ENCODE data around the gene MMP20. TPM values are rescaled to one million over a fixed set of nuclear protein-coding genes. Genes with fewer than 3 reads are reported as not detected.

The MMP20 gene
- total and polyA plus RNA-seq, 2 of the 13 experiments (the other 11 are each of a cell fraction or from before 2014, with no cell fraction given) = 0.05 TPM; not detected in 1

- TF ChIP-seq HCFC1 (IDR thresholded peaks at IDR 0.05; ENCODE audit: low read depth, low read length) (no peak), RAD51 (IDR thresholded peaks at IDR 0.05; ENCODE audit: borderline replicate concordance) (no peak), NFE2L1 (CRISPR knock-in tag; IDR thresholded peaks at IDR 0.05; ENCODE audit: borderline replicate concordance) (no peak), RNF2 (conservative IDR thresholded peaks at IDR 0.05; ENCODE audit: low read depth) (no peak), SIN3B (IDR thresholded peaks at IDR 0.05; ENCODE audit: low read length) (no peak), ZNF230 (CRISPR knock-in tag; IDR thresholded peaks at IDR 0.05) (no peak), ZNF224 (CRISPR knock-in tag; IDR thresholded peaks at IDR 0.05) (no peak), ATM (IDR thresholded peaks at IDR 0.05; ENCODE audit: borderline replicate concordance) (no peak)
Observed at GRCh38 chr11:102639656-102640055, 14.5 kb upstream of the MMP20 start (continued).

DNA sequence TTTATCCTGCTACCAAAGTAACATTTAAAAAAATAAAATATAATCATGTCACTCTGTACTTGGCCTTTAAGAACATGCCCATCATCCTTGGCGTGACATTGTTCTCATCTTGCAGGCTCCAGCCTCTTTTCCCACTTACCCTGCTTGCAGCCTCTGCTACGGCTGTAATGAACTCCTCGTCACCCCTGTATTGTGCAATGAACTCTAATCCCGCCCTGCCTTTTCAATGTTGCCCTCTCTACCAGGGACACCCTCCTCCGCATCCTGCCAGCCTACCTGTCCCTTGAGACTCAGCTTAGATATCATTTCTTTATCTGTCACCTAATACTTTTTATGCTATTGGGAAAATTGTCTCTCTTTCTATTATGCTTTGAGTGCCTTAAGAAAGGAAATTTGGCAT, 12.6 kb upstream of the MMP20 start:
- Histone ChIP-seq H3K9ac (ENCODE audit: insufficient read depth, low read depth, low read length) (no peak overlapping the region), H2AFZ (ENCODE audit: low read length) (no peak overlapping the region), H3K27me3 (ENCODE audit: control insufficient read depth in 1 of 2, insufficient read depth in 2 of 2, low read length in 2 of 2) (no peaks in the 10 kb centered on the region; a peak in 3 of 5 replicates), H3K9me3 (ENCODE audit: low read length) (no peaks in the 10 kb centered on the region), H3K27ac (ENCODE audit: extremely low read length, insufficient read depth, low read length) (no peak overlapping the region), H3K4me2 (ENCODE audit: low read depth, low read length) (no peak overlapping the region), H3K79me2 (ENCODE audit: insufficient read depth, low read length) (no peaks in the 10 kb centered on the region), H3K4me3 (replicated peaks in 1 of 3; ENCODE audit: insufficient read depth in 1 of 3, low read depth in 2 of 3, low read length in 3 of 3) (no peak overlapping the region), H4K20me1 (ENCODE audit: insufficient read depth, low read length) (no peaks in the 10 kb centered on the region), H3K36me3 (replicated peaks in 1 of 2; ENCODE audit: control insufficient read depth in 1 of 2, insufficient read depth in 2 of 2, low read length in 2 of 2) (no peaks in the 10 kb centered on the region), H3K4me1 (ENCODE audit: insufficient read depth, low read length) (peaks cover 13% of the 10 kb centered on the region)
- POLR2A ChIA-PET = no interaction called here
- 4% methylated on average over 5 of the region's 5 CpGs for WGBS (ENCODE audit: low lambda C conversion rate)
- DNase-seq (ENCODE audit: low spot score) (no peak), ATAC-seq (no peak), FAIRE-seq (no peak)
- CTCF ChIA-PET (ENCODE audit: low intra/inter-chr PET ratio, low total read pairs) = no interaction called here
- in situ Hi-C loops (cut with HindIII; ENCODE audit: extremely low pct_ligation_motif_present, low pct_unique_long_range_greater_than_20kb) (no loop called here), intact Hi-C loops (cut with micrococcal nuclease; ENCODE audit: unreplicated experiment) (no loop called here)
- TF ChIP-seq ZBTB10 (CRISPR knock-in tag; IDR thresholded peaks at IDR 0.05; ENCODE audit: borderline replicate concordance) (no peak), CEBPG (CRISPR knock-in tag; IDR thresholded peaks at IDR 0.05) (0 out of 2 replicates have a peak, but pooled peaks have one; percentile 26), WIZ (CRISPR knock-in tag; IDR thresholded peaks at IDR 0.05) (no peak), CEBPB (IDR thresholded peaks at IDR 0.05; ENCODE audit: borderline replicate concordance, low read depth, low read length) (peak; percentile 59; the same call in 1 of the 2 replicates), RARA (CRISPR knock-in tag; IDR thresholded peaks at IDR 0.05) (peak; percentile 68)
- BruUV-seq (replicated peaks) = no TSS peak

Data from HepG2 (cell line).